ENCODE measurements around the gene PTCSC3.

The PTCSC3 gene

DNA sequence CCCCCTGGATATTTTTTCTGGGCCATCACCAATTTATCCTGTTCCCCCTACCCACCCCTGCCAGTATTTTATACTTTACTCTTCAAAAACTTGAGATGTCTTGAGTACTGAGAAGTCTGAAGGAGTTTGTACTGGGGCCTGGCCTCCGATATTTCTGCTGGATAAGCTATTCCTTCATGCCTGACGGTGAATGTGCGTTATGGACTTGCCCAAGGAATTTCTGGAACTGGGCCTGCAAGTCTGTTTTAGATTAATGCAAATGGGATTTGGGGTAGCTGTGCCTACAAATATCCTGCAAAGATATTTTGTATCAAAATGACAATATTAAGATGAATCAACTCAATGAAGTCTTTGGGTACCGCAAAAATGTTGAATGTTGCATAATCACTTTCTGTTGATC, at the start of gene PTCSC3:
Gene PTCSC3 (minus strand): TSS at position 199 of the 400 bp plus-strand sequence.
- DNase-seq (ENCODE audit: low spot score): no peak

DNA sequence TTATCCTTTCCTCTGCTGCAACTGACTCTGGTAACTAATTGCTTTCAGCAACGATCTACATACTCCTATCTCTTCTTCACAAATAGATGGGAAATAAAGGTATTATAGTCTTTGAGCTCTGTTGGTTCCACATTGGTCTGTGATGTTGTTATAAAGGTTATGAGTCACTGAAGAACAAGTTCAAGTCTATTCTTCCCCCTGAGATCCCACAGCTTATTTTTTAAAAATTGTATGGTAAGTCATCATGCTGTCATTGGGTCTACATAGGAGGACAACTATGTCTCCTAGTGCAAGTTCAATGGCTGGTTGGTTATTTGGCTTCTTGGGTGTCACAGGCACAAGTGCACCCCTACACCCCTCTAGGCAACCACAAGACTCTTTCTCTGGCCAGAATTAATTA, 49.6 kb upstream of the PTCSC3 start:
- no peak for DNase-seq (ENCODE audit: low spot score)

DNA sequence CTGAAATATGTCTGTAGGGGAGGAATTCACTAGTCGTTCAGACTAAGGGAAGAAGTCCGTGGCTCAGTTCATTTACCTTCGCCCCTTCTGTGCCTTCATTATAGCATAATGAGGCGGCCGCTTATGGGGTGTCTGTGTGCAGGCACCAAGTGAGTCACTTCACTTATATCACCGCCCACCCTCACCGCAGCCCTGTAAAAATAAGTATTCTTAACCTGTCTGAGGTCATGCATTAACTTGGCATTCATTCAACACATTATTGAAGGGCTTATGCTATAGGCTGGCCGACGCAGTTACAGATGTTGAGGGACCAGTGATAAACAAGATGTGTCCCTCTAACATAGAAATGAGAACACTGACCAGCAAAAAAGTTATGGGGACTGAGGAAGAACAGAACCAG, 47.7 kb upstream of the PTCSC3 start:
- no peak for DNase-seq (ENCODE audit: low spot score)

DNA sequence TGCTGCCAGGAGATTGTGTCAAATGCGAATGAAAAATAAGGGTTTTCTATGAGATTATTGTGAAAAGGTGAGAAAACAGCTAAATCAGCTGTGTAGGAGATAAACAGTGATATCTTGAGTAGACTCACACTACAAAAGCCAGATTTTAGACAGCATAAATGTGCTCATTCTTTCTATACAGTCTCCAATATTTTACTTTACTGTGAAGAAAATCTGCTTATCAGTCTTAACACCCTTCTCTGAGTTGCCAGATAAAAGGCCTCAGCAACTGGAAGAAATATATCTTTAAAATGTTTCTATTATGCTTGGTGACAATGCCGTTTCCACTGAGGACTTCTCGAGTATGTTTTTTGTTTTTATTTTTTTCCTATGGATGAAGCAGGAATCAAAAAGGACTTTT, 47.0 kb upstream of the PTCSC3 start:
- no peak for DNase-seq (ENCODE audit: low spot score)

DNA sequence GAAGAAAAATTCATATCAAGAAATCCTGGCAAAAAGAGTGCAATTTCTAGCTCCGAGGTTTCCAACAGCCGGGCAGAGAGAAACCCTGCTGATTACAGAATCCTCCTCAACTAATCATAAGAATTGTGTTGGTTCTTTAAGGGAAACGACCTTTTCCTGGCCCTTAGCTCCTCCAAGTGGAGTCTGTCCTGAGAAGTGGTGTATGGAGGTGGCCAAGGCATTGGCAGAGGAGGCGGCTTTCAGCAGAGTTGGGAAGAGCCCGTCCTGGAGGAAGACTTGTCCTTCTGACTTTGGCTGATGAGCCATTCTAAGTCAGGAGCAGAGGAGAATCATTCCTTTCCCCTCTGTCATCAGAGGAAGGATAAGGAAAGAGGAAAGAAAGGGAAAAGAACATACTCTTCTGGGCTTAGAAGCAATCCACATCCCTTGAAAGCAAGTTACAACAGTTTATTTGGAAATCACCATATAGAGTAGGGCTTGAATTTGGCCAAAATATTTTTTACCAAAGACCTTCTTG, 46.5 kb upstream of the PTCSC3 start:
- no peak for DNase-seq (ENCODE audit: low spot score)

DNA sequence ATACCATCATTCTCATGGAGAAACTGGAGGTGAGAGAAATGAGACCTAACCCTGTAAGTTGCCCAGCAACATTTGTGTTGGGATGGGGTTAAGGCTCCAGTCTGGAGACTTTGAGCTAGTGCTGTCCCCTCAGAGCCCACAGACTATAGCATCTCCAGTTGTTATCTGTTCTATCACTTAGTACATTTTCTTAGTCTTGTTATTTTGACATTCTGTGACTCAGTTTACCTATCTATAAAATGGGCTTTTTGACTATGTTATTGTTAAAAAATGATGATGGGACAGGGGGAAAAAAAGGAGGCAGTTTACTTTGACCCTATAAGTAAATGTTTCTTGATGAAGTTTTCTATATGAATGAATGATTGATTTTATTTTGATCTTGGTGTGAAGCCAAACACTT, 45.8 kb upstream of the PTCSC3 start:
- no peak for DNase-seq (ENCODE audit: low spot score)

DNA sequence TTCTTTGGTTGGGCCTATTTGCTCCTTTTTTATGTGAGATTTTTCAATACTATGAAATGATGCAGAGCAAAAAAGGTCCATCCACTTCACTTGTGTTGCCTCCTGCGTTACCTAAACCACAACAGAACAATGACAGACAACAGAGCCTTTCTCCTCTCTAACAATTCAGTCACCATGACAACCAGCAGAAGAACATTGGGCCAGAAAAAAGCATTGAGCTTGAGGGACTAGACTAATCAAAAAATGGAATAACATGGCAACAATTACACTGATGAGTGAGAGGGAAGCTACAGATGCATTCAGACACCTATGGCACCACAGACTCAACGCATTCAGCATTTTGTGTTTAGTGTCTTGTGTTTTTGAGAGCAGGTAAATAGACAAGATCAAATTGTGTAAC, 44.6 kb upstream of the PTCSC3 start:
- DNase-seq (ENCODE audit: low spot score): no peak

DNA sequence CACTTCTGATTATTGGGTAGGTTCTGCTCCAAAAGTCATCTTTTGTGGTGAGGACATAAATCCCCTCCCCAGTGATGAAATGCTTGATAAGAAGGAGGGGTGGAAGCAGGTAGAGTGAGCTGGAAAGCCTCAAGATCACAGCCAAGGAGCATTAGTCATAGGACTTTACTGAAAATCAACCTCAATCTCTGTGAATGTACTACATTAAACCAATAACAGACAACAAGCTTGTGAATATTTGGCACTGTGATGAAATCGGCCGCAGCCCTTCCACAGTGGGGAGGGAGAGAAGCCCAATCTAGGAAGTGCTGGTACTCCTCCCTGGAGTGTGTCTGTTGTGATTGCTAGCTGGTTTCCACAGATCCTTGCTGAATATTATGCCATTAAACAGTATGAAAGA, 41.2 kb upstream of the PTCSC3 start:
- no peak for DNase-seq (ENCODE audit: low spot score)

DNA sequence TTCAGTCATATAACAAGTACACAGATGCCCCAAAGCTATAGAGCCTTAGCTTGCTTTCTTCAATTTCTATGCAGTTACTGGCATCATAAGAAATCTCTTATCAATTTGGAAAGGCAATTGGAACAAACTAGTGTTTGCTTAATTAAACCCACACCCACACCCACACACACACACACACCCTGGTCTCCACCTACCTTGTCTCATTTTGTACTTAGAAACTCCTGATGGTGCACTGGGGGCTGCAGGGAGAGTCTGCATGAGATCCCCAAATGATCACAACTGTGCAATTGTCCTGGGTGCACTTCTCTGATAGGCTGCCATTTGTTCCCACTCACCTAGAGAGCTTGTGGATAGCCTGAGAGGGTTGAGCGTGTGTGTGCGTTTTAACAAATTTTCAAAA, 40.5 kb upstream of the PTCSC3 start:
- DNase-seq (ENCODE audit: low spot score): no peak

DNA sequence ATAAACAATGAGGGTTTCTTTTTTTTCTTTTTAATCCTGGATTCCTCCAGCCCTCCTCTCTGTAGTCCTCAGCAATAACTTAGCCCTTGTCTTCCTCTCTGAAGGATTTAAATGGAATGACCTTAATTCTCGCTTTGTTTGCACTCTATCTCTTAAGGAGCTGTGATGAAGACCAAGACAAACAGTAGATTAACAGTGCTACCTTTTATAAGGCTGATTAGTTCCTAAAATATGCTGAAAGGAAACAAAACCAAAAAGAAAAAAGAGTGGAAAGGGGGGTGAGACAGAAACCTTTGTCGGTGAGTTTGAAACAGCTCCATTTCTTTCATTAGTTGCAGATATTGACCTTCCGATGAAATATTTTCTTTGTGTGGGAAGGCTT, 38.7 kb upstream of the PTCSC3 start:
- DNase-seq (ENCODE audit: low spot score): no peak

DNA sequence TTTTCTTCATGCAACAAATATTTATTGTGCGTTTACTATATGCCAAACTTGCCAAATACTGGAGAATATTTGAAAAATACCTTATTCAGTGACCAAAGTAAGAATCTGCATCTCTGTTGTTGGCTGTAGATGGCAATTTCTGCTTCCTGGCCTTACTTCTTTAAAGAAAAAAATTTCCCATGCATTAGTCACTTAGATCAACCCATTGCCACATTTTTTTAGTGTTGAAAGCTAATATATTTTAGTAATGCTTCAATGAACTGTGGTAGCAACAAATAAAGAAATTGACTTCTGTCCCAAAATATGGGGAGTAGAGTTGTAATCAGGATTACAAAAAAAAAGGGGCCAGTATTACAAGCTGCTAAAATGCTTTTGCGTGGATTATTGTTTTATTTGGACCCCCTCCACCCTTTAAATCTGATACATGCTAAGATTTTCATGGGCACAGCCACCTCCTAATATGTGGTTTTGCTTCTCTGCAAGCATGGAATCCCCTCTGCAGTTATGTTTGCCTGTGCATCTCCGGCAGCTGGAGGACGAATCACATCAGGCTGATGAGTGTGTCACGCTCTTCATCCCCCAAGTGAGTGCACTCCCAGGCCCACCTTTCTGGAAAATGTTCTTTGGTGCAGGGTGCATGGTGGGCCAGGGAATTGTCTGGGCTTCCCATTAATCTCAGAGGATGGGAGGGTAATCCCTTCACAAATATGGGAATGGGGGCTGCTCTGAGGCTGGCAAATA, 38.1 kb upstream of the PTCSC3 start:
- DNase-seq (ENCODE audit: low spot score): no peak

DNA sequence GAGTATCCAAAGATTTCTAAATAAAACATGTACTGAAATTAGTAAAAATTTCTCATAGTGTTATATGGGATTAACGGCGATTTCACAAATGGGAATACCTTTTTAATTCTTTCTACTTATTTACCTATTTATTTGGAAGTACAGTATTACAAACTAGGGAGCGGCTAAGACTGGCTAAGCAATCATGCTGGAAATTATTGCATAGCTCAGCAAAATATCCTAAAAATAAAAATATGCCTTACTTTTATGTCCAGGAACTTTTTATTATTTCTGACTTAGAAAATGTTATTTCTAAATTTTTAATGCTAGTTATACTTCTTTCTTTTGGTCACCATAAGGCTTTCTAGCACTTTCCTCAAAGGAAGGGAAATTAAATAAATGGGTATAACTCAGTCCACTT, 36.5 kb upstream of the PTCSC3 start:
- no peak for DNase-seq (ENCODE audit: low spot score)

DNA sequence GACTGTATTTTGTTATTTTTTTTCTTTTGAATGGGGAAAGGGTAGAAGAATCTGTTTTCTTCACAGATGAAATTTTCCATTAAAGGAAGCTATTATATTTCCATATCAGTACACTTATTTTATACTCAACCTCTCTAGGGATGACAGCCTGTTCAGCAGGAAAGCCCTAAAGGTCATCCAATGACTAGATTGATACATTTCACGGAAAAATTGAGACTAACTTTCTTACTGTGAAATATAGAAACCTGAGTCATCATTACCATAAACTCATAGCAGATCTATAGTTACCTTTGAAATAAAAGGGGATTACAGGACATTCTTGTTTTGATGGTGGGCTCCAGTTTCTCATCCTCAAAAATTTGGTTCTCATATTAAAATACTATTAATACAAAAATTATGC, 36.1 kb upstream of the PTCSC3 start:
- DNase-seq (ENCODE audit: low spot score): no peak

DNA sequence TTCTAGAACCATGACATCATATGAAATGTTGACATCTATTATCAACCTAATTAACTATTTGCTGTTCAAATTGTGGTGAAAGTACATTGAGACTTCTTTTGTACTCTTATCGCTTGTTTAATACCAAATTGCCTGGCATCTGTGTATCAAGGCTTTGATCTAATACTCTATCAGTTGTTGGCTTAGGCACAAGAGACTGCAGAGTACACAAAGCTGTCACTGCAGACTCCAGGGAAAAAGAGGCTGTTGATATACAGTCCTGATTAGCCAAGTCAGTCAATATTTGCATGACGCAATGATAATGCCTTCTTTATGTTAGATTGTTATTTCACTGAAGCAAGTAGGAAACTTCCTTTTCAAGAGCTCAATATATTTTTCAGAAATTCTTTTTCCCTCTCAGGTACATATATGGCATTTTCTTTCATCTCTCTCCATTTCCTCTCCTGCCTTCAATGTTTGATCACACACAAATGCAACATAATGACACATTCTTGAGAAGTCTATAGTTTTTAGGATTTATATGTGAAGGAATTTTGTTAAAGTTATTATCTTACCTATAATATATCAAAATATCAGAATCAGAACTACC, 32.3 kb upstream of the PTCSC3 start:
- no peak for DNase-seq (ENCODE audit: low spot score)

DNA sequence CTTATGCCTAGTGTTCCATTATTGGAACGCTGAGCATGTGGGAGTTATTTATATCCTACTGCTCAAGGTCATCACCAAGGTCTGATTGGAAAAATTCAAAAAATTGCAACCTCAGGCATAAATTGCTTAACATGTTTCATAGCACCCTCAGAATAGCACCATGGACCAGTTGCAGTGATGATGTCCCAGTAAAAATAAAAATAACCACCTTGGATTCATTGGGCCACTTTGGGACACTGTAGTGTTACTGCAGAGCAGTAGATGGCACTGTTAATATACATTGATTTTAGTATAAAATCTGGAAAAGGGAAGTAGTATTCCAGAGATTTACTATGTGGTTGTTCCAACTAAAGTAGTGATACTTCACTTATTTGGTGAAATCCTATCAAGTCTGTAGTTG, 31.0 kb upstream of the PTCSC3 start:
- DNase-seq (ENCODE audit: low spot score): no peak

DNA sequence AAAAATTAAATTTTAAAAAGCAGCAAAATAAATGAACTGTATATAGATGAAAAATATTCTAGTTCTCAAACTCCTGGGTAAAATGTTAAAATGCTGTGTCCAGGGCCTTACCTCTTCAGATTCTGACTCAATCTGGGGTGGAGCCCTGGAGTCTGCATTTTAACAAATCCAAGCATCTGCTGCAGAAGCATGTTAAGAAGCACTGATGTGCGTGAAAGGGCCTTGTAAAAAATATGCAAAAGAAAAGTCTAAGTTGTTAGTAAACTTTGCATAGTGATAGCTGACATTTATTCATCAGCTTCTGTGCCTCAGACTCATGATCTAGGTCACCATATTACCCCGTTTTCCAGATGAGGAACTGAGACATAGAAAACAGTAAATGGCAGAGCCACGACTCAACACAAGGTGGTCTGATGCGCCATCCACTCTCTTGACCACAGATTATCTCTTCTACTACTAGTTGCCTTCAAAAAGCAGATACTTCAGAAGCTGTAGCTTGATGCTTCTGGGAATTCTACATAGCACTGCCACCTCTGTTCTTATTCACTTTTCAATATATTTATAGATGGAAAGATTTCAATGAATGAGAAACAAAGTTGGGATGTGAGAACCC, 28.0 kb upstream of the PTCSC3 start:
- DNase-seq (ENCODE audit: low spot score): no peak

DNA sequence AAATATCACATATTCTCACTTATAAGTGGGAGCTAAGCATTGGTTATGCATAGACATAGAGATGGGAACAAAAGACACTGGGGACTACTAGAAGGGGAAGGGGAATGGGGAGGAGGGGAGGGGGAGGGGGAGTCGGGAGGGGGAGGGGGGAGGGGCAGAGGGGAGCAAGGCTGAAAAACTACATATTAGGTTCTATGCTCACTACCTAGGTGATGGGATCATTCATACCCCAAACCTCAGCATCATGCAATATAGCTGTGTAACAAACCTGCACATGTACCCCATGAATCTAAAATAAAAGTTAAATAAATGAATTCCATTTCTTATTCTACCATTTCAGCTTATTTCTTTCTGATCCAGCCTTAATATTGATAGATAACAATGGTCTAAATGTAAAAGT, 21.9 kb upstream of the PTCSC3 start:
- DNase-seq (ENCODE audit: low spot score): no peak

DNA sequence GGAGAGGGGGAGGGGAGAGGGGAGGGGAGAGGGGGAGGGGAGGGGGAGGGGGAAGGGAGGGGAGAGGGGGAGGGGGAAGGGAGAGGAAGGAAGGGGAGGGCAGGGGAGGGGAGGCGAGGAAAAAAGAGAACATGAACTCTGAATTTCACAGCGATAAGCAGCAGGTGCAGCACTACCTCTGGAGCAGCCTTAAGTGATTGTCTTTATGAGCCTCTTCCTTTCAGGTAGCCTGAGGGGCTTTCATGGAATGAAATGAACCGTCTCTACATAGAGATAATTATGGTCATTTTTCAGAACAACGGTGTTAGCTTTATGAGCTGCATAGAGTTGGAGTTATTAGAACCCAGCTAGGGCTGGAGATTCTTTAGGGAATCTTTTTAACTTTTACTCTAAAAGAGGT, 18.1 kb upstream of the PTCSC3 start:
- DNase-seq (ENCODE audit: low spot score): no peak

DNA sequence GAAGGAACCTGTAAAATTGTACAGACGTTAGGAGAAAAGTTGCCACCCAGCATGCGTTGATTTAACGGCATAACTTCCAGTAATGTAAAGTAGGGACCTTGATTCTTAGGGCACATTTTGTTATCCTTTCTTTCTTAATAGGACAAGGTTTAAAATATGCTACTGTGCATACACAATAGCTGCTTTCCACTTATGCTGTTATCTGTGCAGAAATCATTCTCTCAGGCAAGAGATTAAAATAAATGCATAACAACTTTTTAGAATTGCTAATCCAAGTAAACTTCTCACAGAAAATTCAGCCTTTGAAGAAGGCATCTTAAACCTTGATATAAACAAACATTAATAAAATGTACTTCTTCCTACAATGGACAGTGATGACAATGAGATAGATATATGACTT, 16.0 kb upstream of the PTCSC3 start:
- no peak for DNase-seq (ENCODE audit: low spot score)

DNA sequence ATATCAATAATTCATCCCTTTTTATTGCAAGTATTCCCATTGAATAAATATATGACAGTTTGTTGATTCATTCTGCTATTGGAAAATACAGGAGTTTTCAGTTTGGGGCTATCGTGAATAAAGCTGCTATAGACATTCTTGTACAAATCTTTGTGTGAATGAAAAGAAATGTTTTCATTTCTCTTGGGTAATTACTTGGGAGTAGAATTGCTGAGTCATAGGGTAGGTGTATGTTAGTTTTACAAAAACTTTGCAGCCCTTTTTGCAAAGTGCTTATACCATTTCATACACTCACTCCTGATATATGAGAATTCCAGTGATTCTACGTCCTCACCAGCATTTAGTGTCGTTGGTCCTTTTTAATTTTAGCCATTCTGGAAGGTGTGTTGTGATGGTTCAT, 6.9 kb upstream of the PTCSC3 start:
- no peak for DNase-seq (ENCODE audit: low spot score)

DNA sequence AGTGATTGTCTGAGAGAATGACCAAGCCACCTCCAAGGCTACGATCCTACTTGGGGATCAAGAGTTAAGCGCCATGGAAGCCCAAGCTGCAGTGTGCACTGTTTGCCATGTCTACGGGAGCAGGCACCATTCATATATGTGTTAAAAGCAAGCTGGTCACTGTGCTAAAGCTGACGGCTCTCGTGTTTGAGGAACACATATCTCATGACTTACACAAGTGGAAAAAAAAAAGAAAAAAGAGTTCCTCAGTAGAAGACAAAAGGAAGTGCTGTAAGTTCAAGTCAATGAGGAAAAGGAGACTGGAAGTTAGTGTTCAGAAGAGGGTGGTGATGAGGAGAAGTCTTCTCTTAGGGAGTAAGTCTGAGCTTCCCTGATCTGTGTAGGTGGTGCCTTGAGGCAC, 4.9 kb upstream of the PTCSC3 start:
- DNase-seq (ENCODE audit: low spot score): no peak

DNA sequence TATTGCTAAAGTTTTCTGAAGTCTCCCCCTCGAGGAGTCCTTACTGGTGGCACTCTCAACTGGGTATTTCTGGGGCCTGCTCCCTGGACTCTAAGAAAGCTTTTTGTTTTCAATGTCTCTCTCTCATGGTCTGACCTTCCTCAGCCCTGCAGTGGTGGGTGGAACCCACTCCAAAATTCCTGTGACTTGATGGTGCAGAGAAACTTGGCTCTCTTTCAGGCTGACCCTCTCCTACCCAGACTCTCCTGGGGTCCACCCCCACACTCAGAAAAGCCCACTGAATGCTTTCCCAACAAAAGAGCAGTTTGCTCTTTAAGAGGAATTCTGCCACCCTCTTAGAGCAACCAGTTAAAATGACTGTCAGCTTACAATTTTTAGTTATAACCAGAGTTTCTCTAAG, 967 bp upstream of the PTCSC3 start:
- DNase-seq (ENCODE audit: low spot score): no peak

DNA sequence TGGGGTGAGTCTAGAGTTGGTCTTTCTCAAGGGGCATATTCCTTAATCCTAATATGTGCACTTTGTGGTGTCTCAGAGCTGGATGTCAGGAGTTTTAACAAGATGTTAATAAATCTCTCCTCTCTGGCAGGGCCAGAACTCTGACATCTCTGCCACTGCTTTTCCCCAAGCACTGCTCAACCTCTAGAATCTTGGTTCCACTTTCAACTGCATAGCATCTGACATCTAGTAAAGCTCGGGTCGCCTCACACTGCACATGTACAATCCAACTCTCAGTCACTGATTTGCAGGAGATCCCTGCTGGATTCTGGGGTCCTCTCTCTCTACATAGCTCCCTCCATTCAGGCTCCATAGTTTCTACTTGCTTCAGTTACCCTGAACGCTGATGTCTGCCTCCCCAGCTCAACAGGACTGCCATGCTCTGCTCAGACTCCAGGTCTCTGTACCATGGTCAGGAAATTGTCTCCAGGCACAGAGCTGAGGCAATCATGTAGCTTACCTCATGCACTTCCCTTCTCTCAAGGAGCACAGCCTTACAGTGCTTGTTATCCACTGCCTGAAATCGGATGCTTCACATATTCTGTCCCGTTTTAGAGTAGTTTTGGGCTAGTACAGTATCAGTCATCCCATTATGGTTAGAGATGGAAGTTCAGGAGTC, 1.6 kb downstream of the PTCSC3 start:
- DNase-seq (ENCODE audit: low spot score): no peak
